DMS 273 (cell line): ENCODE measurements around the gene GOLGA6L26.
"Not testable (repeated sequence)": the region's sequence is repeated elsewhere in the genome, so short reads cannot be mapped to it uniquely, and the experiment has no call there.

Source experiments
- DNase-seq: peaks from one replicate; lab custom pipeline; 2025; ENCODE audit not compliant: unreplicated experiment; lab: John Stamatoyannopoulos, UW

Gene GOLGA6L26

GRCh38 chr15:23334096-23334495, at the start of gene GOLGA6L26:
GOLGA6L26 (minus strand) TSS chr15:23334196; CDS start chr15:23334135, 61 bp downstream.
- DNase-seq, result not testable (repeated sequence)

- not testable (repeated sequence) for DNase-seq
Measured at GRCh38 chr15:23381192-23381591, 47.2 kb upstream of the GOLGA6L26 start.

GRCh38 chr15:23380700-23381099, 46.7 kb upstream of the GOLGA6L26 start:
- DNase-seq, result not testable (repeated sequence)

- not testable (repeated sequence) for DNase-seq
Measured at GRCh38 chr15:23378946-23379345, 45.0 kb upstream of the GOLGA6L26 start.

GRCh38 chr15:23374226-23374625, 40.2 kb upstream of the GOLGA6L26 start:
- DNase-seq, result not testable (repeated sequence)

GRCh38 chr15:23372891-23373600, 39.0 kb upstream of the GOLGA6L26 start:
- not testable (repeated sequence) for DNase-seq

GRCh38 chr15:23372284-23372683, 38.3 kb upstream of the GOLGA6L26 start:
- DNase-seq, result no peak

GRCh38 chr15:23371868-23372267, 37.9 kb upstream of the GOLGA6L26 start:
- not testable (repeated sequence) for DNase-seq

- DNase-seq, result not testable (repeated sequence)
Measured at GRCh38 chr15:23371134-23371533, 37.1 kb upstream of the GOLGA6L26 start.

GRCh38 chr15:23370578-23370977, 36.6 kb upstream of the GOLGA6L26 start:
- DNase-seq, result no peak

GRCh38 chr15:23364261-23364660, 30.3 kb upstream of the GOLGA6L26 start:
- DNase-seq, result not testable (repeated sequence)

GRCh38 chr15:23362622-23363021, 28.6 kb upstream of the GOLGA6L26 start:
- DNase-seq, result not testable (repeated sequence)

GRCh38 chr15:23354448-23354847, 20.5 kb upstream of the GOLGA6L26 start, which contains the start of gene GOLGA8S:
GOLGA8S (plus strand) TSS chr15:23354748; CDS start chr15:23354810, 62 bp downstream.
- not testable (repeated sequence) for DNase-seq

- DNase-seq, result not testable (repeated sequence)
Measured at GRCh38 chr15:23311233-23311632, 22.8 kb downstream of the GOLGA6L26 start.

GRCh38 chr15:23305921-23306320, 28.1 kb downstream of the GOLGA6L26 start:
- DNase-seq, result not testable (repeated sequence)

- DNase-seq, result not testable (repeated sequence)
Measured at GRCh38 chr15:23304805-23305204, 29.2 kb downstream of the GOLGA6L26 start.

GRCh38 chr15:23304267-23304666, 29.7 kb downstream of the GOLGA6L26 start:
- not testable (repeated sequence) for DNase-seq

- DNase-seq, result not testable (repeated sequence)
Measured at GRCh38 chr15:23303654-23304053, 30.3 kb downstream of the GOLGA6L26 start.

GRCh38 chr15:23303246-23303645, 30.8 kb downstream of the GOLGA6L26 start:
- not testable (repeated sequence) for DNase-seq
